ENCODE results near the gene VTCN1.
"Not testable (repeated sequence)": the region's sequence is repeated elsewhere in the genome, so short reads cannot be mapped to it uniquely, and the experiment has no call there.

The VTCN1 gene

GRCh38 chr1:117210831-117211261 lies at the start of gene VTCN1:
VTCN1 (minus strand) TSS chr1:117210927; CDS start chr1:117210855, 72 bp downstream.
- FAIRE-seq: no peak

GRCh38 chr1:117258791-117259190 lies 48.1 kb upstream of the VTCN1 start:
- FAIRE-seq: no peak

- FAIRE-seq: not testable (repeated sequence)
Measured at GRCh38 chr1:117258075-117258474, 47.3 kb upstream of the VTCN1 start.

GRCh38 chr1:117257291-117257690 lies 46.6 kb upstream of the VTCN1 start:
- FAIRE-seq: no peak

- FAIRE-seq: no peak
Measured at GRCh38 chr1:117250061-117250606, 39.4 kb upstream of the VTCN1 start.

- no peak for FAIRE-seq
Measured at GRCh38 chr1:117244971-117245370, 34.2 kb upstream of the VTCN1 start.

GRCh38 chr1:117244306-117244705 lies 33.6 kb upstream of the VTCN1 start:
- no peak for FAIRE-seq

- no peak for FAIRE-seq
Measured at GRCh38 chr1:117241512-117241911, 30.8 kb upstream of the VTCN1 start.

GRCh38 chr1:117240547-117240946 lies 29.8 kb upstream of the VTCN1 start:
- no peak for FAIRE-seq

- FAIRE-seq: no peak
Measured at GRCh38 chr1:117239467-117239866, 28.7 kb upstream of the VTCN1 start.

- no peak for FAIRE-seq
Measured at GRCh38 chr1:117237726-117238381, 27.1 kb upstream of the VTCN1 start.

GRCh38 chr1:117235863-117236465 lies 25.2 kb upstream of the VTCN1 start:
- FAIRE-seq: no peak

GRCh38 chr1:117232531-117232930 lies 21.8 kb upstream of the VTCN1 start:
- no peak for FAIRE-seq

- no peak for FAIRE-seq
Measured at GRCh38 chr1:117231748-117232373, 21.1 kb upstream of the VTCN1 start.

- FAIRE-seq: no peak
Measured at GRCh38 chr1:117231312-117231711, 20.6 kb upstream of the VTCN1 start.

GRCh38 chr1:117229217-117229616 lies 18.5 kb upstream of the VTCN1 start:
- FAIRE-seq: no peak

- FAIRE-seq: no peak
Measured at GRCh38 chr1:117225931-117226330, 15.2 kb upstream of the VTCN1 start.

GRCh38 chr1:117216718-117217117 lies 6.0 kb upstream of the VTCN1 start:
- FAIRE-seq: no peak

- FAIRE-seq: no peak
Measured at GRCh38 chr1:117215733-117216462, 5.2 kb upstream of the VTCN1 start.

- FAIRE-seq: no peak
Measured at GRCh38 chr1:117215019-117215418, 4.3 kb upstream of the VTCN1 start.

GRCh38 chr1:117213046-117213445 lies 2.3 kb upstream of the VTCN1 start:
- no peak for FAIRE-seq

GRCh38 chr1:117210386-117210785 lies 341 bp downstream of the VTCN1 start:
- no peak for FAIRE-seq

GRCh38 chr1:117209094-117209493 lies 1.6 kb downstream of the VTCN1 start:
- FAIRE-seq: no peak
